Activated T-helper 1 cell treated with anti-CD3 and anti-CD28 coated beads, Interleukin-12 subunit alpha, Interleukin-12 subunit beta, Interleukin-2, Interleukin-4 antibody, amounts not matched to agents 30 ng/mL and 10 ng/mL and 1 ng/mL, durations not matched to agents 14 hours and 24 hours and 36 hours (primary cell): ENCODE results near the gene SUFU. TPM values are rescaled to one million over a fixed set of nuclear protein-coding genes. Genes with fewer than 3 reads are reported as not detected.
"Not testable (repeated sequence)": the region's sequence is repeated elsewhere in the genome, so short reads cannot be mapped to it uniquely, and the experiment has no call there.

Experiments used
- DNase-seq: peaks from one replicate; pipeline ENCODE4 v3.0.0; 2021; ENCODE audit warnings: low spot score
- H3K27ac Mint-ChIP-seq: one replicate; pipeline ENCODE4 v1.8.0; 2021; ENCODE audit warnings: mild to moderate bottlenecking, mixed read lengths
- H3K27me3 Mint-ChIP-seq: one replicate; pipeline ENCODE4 v1.8.0; 2022; ENCODE audit warnings: mild to moderate bottlenecking, moderate library complexity, mixed read lengths; ENCODE audit not compliant: insufficient read depth
- H3K36me3 Mint-ChIP-seq: one replicate; pipeline ENCODE4 v1.8.0; 2021; ENCODE audit warnings: low read depth, mixed read lengths
- H3K4me1 Mint-ChIP-seq: one replicate; pipeline ENCODE4 v1.8.0; 2021; ENCODE audit warnings: low read depth, mixed read lengths
- H3K4me3 Mint-ChIP-seq: one replicate; pipeline ENCODE4 v1.8.0; 2021; ENCODE audit warnings: mild to moderate bottlenecking, moderate library complexity, mixed read lengths
- H3K9me3 Mint-ChIP-seq: one replicate; pipeline ENCODE4 v1.8.0; 2021; ENCODE audit warnings: mixed read lengths
- intact Hi-C: fragments of 100-400 bp; cut with micrococcal nuclease; formaldehyde crosslinking; loops from one replicate; pipeline ENCODE4 v1.15.1; 2024
- total RNA-seq: library from RNA; stranded (reverse); gene quantifications from 2 replicates; pipeline ENCODE4 v1.2.3, GENCODE V29; 2022

Gene SUFU
- total RNA-seq, 1 donor from 2014 or later, result 11.6 TPM

GRCh38 chr10:102656026-102656425, 152.3 kb downstream of the SUFU start:
- H3K27ac Mint-ChIP-seq, result no peak overlapping the region
- intact Hi-C loops, result no loop called here
- peaks cover 55% of the 10 kb centered on the region for H3K4me1 Mint-ChIP-seq
- no peaks in the 10 kb centered on the region for H3K27me3 Mint-ChIP-seq
- peaks cover 39% of the 10 kb centered on the region for H3K36me3 Mint-ChIP-seq
- H3K4me3 Mint-ChIP-seq, result no peak overlapping the region
- no peak for DNase-seq
- H3K9me3 Mint-ChIP-seq, result no peaks in the 10 kb centered on the region

GRCh38 chr10:102656791-102657371, 153.1 kb downstream of the SUFU start:
- Mint-ChIP-seq H3K36me3 (peaks cover 39% of the 10 kb centered on the region), H3K27me3 (no peaks in the 10 kb centered on the region), H3K4me3 (no peak overlapping the region), H3K4me1 (peaks cover 55% of the 10 kb centered on the region), H3K27ac (no peak overlapping the region), H3K9me3 (no peaks in the 10 kb centered on the region)
- intact Hi-C loops, result no loop called here
- DNase-seq, result no peak

GRCh38 chr10:102657451-102657850, 153.7 kb downstream of the SUFU start:
- intact Hi-C loops, result no loop called here
- DNase-seq, result no peak
- Mint-ChIP-seq H3K4me3 (no peak overlapping the region), H3K9me3 (no peaks in the 10 kb centered on the region), H3K4me1 (peaks cover 52% of the 10 kb centered on the region), H3K27me3 (no peaks in the 10 kb centered on the region), H3K27ac (no peak overlapping the region), H3K36me3 (peaks cover 37% of the 10 kb centered on the region)

- Mint-ChIP-seq H3K36me3 (peaks cover 33% of the 10 kb centered on the region), H3K4me1 (peaks cover 47% of the 10 kb centered on the region), H3K27me3 (no peaks in the 10 kb centered on the region), H3K4me3 (no peak overlapping the region), H3K27ac (peak overlapping the region; percentile 52), H3K9me3 (no peaks in the 10 kb centered on the region)
- DNase-seq, result no peak
- intact Hi-C loops, result no loop called here
Measured at GRCh38 chr10:102657984-102658724, 154.4 kb downstream of the SUFU start.

- Mint-ChIP-seq H3K4me1 (peaks cover 40% of the 10 kb centered on the region), H3K9me3 (no peaks in the 10 kb centered on the region), H3K4me3 (no peak overlapping the region), H3K27me3 (no peaks in the 10 kb centered on the region), H3K36me3 (peaks cover 26% of the 10 kb centered on the region), H3K27ac (peak overlapping the region; percentile 52)
- DNase-seq, result no peak
- intact Hi-C loops, result no loop called here
Measured at GRCh38 chr10:102658802-102659201, 155.0 kb downstream of the SUFU start.

- Mint-ChIP-seq H3K4me1 (peaks cover 39% of the 10 kb centered on the region), H3K4me3 (peak overlapping the region; percentile 62), H3K9me3 (no peaks in the 10 kb centered on the region), H3K36me3 (peaks cover 18% of the 10 kb centered on the region), H3K27me3 (peaks cover 2% of the 10 kb centered on the region), H3K27ac (peak overlapping the region; percentile 88)
- peak; percentile 65 for DNase-seq
- intact Hi-C loops, result loop anchor here (1.0 kb wide), 5 partner anchors 9 to 158 kb away; partner anchors contain the start of gene SUFU
Measured at GRCh38 chr10:102660888-102661657, 157.3 kb downstream of the SUFU start.

GRCh38 chr10:102661658-102662028, 157.9 kb downstream of the SUFU start:
- Mint-ChIP-seq H3K4me3 (peak overlapping the region; percentile 62), H3K4me1 (peaks cover 39% of the 10 kb centered on the region), H3K27me3 (peaks cover 2% of the 10 kb centered on the region), H3K36me3 (peaks cover 15% of the 10 kb centered on the region), H3K9me3 (no peaks in the 10 kb centered on the region), H3K27ac (peak overlapping the region; percentile 88)
- intact Hi-C loops, result loop anchor here (1.0 kb wide), 5 partner anchors 9 to 158 kb away; partner anchors contain the start of gene SUFU
- DNase-seq, result no peak

- Mint-ChIP-seq H3K36me3 (no peaks in the 10 kb centered on the region), H3K27me3 (peaks cover 2% of the 10 kb centered on the region), H3K4me3 (no peak overlapping the region), H3K27ac (no peak overlapping the region), H3K9me3 (no peaks in the 10 kb centered on the region), H3K4me1 (peaks cover 25% of the 10 kb centered on the region)
- intact Hi-C loops, result no loop called here
- no peak for DNase-seq
Measured at GRCh38 chr10:102665904-102666509, 162.2 kb downstream of the SUFU start.

- H3K27me3 Mint-ChIP-seq, H3K4me3 Mint-ChIP-seq, DNase-seq, H3K36me3 Mint-ChIP-seq, intact Hi-C loops, H3K9me3 Mint-ChIP-seq: not testable (repeated sequence)
- Mint-ChIP-seq H3K4me1 (peaks cover 13% of the 10 kb centered on the region), H3K27ac (peak overlapping the region; percentile 16)
Measured at GRCh38 chr10:102667411-102667810, 163.6 kb downstream of the SUFU start.

GRCh38 chr10:102668326-102669107, 164.7 kb downstream of the SUFU start:
- no peak for DNase-seq
- Mint-ChIP-seq H3K27ac (no peak overlapping the region), H3K36me3 (no peaks in the 10 kb centered on the region), H3K4me1 (peaks cover 13% of the 10 kb centered on the region), H3K4me3 (no peak overlapping the region), H3K9me3 (no peaks in the 10 kb centered on the region), H3K27me3 (peaks cover 2% of the 10 kb centered on the region)
- intact Hi-C loops, result no loop called here

GRCh38 chr10:102669206-102670064, 165.7 kb downstream of the SUFU start:
- intact Hi-C loops, result no loop called here
- DNase-seq, result no peak
- H3K4me1 Mint-ChIP-seq, result peaks cover 22% of the 10 kb centered on the region
- H3K27me3 Mint-ChIP-seq, result peaks cover 2% of the 10 kb centered on the region
- H3K4me3 Mint-ChIP-seq, result no peak overlapping the region
- no peaks in the 10 kb centered on the region for H3K9me3 Mint-ChIP-seq
- H3K36me3 Mint-ChIP-seq, result peaks cover 1% of the 10 kb centered on the region
- H3K27ac Mint-ChIP-seq, result no peak overlapping the region
